Spleen (tissue), 7 donors: ENCODE data around the gene ACP5.

Experiments used
- CTCF ChIP-seq, 11 experiments: fragments of 200-600 bp in 7 of 11; fragments of 450-650 bp in 4 of 11; sonication (generic) in 4 of 11; IDR thresholded peaks in 8 of 11; conservative IDR thresholded peaks in 3 of 11; 1 replicate in 7 of 11; 2 replicates in 4 of 11; pipeline versions ENCODE4 v1.4.0 to v1.8.0; 2016 to 2021; ENCODE audit warnings: antibody characterized with exemption in 11 of 11, inconsistent platforms in 4 of 11, mild to moderate bottlenecking in 1 of 11
- POLR2A ChIP-seq, 3 donors: fragments of 450-650 bp; IDR thresholded peaks; one replicate each; pipeline ENCODE4 v1.5.1; 2017; ENCODE audit warnings: antibody characterized with exemption in 3 of 3, mild to moderate bottlenecking in 1 of 3
- donor health status: DM: no; HTN: no; CAD: no; lungs with moderate emphysema.
- donor health status: DM: no; HTN: no; CAD: no.
- donor health status: DM: no; HTN: no; CAD: no.

GRCh38 chr19:11563532-11563931 is 13.9 kb downstream of the ACP5 start:
- TF ChIP-seq POLR2A (IDR thresholded peaks at IDR 0.05), result no peak
- TF ChIP-seq CTCF (IDR thresholded peaks at IDR 0.05 in 8 of 11, conservative IDR thresholded peaks at IDR 0.05 in 3 of 11), result no peak
